Fibroblast of skin of right biceps (primary cell): Measurements from ENCODE around the gene NFATC2.
"Not testable (repeated sequence)": the region's sequence is repeated elsewhere in the genome, so short reads cannot be mapped to it uniquely, and the experiment has no call there.

Source experiments
- DNase-seq: peaks from one replicate; pipeline ENCODE4 v3.0.0-alpha.2; 2013

Gene NFATC2

DNA sequence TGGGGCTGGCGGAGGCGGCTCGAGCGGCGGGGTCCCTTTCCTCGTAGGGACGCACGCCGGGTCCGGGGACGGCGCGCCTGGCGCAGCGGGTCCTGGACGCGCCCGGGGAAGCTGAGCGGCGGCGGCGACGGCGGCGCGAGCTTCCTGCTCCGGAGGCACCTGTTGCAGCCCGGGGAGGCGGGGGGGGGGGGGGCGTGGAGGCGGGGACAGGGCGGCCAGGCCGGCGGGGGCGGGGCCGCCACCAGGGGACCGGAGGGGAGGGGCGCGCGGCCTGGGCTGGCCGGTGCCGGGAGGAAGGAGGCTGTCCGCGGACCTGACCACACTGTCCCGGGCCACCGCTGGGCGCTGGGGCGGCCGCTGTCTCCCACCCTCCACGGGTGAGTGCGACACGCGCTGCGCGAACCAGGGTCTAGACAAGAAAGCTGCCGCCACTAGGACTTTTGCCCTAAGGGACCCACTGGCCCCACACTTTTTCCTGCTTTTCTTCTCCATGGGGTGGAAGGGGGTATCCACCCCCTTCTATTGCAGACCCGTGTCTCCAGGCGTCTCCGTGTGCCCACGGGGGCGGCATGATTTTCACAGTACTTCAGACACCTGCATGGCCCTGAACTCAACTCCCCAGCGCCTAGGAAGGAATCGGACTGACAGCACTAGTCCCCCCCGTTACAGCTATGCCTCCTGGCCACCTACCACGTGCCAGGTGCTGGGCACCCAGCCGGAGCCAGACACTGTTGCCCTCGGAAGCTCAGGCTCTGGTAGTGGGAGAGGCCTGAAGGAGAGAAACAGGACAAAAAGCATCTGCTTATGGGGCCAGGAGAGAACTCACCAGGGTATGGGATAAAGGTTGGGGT is at the start of gene NFATC2:
Gene NFATC2, minus strand, starts transcription at position 149 of the 851 bp plus-strand sequence. CDS start 220 bp downstream, outside the sequence.
- no peak for DNase-seq

DNA sequence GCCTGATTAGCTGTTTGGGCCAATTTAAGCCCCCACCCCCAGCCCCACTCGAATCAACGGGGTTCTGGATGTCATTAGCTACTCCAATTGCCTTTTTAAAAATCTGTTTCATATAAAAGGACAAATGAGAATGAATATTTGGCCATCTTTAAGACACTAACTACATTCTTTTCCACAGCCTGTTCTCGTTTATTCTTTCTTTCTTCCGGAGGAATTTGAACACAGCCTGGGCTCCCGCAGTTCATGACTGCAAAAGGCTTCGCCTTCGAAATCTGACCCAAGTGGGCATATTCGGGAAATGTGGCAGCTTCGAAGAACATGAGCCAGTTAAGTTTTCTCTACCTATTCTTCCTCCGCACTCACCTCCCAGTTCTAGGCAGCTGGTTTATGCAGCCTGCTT is 49.4 kb upstream of the NFATC2 start:
- DNase-seq = no peak

- DNase-seq = no peak
Observed at GRCh38 chr20:51588762-51589161, 46.2 kb upstream of the NFATC2 start.

DNA sequence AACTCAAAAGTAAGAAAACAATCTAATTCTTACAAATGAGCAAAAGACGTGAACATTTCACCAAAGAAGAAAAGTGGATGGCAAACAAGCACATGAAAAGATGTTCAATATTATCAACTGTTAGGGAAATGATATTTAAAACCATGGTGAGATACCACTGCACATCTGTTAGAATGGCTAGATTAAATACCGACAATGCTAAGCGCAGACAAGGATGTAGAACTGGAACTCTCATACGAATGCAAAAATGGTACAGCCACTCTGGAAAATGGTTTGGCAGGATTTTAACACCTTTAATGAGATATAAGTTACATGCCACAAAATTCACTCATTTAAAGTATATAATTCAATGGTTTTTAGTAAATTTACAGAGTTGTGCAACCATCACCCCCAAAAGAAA is 44.6 kb upstream of the NFATC2 start:
- no peak for DNase-seq

DNA sequence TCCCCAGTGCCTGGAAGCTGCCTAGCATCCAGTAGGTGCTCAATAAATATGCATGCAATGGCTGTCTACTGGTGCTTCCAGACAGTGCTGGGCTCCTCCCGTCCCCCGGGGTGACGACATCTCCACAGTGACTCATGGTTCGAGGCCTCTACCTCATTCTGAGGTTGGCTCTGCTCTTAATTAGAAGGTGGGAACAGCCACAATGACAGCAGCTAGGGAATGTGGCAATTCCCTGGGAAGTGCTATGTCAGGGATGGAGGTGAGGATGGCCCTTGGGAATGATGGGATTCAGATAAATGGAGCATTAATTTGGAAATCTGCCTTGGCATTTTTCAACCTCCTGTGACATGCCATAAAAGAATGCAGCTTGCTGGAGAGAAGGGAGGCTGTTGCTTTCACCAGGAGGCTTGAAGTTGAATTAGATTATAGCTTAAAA is 43.5 kb upstream of the NFATC2 start:
- peak; percentile 100 for DNase-seq

GRCh38 chr20:51585148-51585547 is 42.6 kb upstream of the NFATC2 start:
- peak; percentile 45 for DNase-seq

GRCh38 chr20:51584737-51585136 is 42.2 kb upstream of the NFATC2 start:
- no peak for DNase-seq

DNA sequence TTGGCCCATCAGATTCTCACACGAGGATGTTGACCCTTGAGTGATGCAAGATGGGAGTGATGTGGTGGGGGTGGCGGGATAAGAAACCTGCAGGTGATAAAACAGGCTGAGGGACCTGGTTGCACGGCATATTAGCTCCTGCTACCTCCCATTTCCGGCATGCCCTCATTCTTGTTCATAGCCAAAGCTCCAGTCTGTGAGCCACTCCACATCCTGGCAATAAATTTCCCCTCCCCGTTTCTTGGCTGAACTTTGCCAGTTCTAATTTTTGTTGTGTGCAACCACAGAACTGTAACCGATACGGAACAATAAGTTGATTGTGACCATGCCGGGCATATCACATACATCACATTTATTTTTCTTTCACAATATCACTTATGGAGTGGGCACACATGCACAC is 41.6 kb upstream of the NFATC2 start:
- no peak for DNase-seq

DNA sequence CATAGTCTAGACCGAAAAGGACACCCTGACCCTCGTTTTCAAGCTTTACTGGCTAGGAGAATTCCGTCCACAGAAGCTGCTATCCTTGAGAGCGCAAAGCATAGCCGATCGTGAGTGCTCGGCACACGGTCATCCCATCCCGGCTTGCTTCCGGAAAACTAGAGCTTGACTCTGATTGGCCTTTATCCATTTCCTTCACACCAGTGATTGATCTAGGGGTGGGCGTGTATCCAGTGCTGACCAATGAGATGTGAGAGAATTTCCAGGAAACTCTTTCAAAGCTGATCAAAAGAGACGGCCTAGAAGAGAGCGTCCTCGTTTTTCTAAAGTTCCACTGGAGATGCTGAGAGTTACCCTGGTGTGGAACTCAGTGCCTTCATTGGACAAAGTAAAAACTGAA is 41.0 kb upstream of the NFATC2 start:
- no peak for DNase-seq

- DNase-seq = no peak
Observed at GRCh38 chr20:51583073-51583472, 40.6 kb upstream of the NFATC2 start.

DNA sequence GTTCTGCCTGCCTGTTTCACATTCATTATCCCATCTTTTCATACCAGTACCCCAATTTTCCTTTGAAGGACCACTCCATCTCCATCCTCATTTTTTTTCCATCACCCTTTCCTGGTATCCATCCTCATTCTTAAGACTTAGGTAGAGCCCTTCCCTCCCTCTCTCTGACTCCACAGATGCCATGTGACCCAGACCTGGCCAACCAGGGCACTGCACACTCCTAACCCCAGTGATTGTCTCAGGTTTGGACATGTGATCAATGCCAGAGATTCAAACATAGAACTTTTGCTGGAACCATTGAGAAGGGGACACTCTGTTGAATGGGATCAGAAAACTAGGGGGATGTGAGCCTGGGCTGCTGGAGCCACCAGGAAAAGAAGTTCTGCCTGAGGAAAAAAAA is 39.1 kb upstream of the NFATC2 start:
- DNase-seq = no peak

DNA sequence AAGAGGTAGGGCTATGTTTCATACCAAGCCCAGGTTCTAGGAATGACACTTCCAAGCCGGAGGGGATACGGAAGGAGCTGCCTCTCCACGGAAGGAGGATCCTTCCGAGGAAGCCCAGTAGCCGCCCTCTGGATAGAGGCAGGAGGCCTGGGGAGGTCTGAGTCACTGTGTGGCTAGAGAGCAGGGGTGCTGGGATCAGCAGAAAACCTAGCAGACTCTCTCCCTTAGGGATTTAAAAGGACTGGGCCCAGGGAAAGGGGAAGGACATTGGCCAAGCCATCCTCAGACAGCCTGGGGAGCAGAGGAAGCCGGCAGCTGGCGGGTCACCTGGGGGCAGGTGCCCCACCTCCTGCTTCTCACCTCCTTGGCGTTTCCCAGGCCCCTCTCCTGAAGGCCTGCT is 36.6 kb upstream of the NFATC2 start:
- DNase-seq = peak; percentile 78

DNA sequence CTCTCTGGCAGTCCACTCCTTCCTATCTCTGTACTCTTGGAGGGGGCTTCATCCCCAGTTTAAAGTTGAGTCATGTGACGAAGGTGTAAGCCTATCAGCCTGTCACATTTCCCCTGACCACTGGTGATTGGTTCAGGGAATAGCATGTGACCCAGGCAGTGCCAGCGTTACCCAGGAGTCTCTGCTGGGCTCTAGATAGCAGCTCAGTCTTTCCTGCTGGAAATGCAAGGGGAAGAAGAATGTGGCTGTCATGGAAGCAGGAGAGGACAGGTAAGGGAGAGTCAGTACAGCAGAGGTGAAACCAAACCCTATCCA is 35.6 kb upstream of the NFATC2 start:
- DNase-seq = no peak

DNA sequence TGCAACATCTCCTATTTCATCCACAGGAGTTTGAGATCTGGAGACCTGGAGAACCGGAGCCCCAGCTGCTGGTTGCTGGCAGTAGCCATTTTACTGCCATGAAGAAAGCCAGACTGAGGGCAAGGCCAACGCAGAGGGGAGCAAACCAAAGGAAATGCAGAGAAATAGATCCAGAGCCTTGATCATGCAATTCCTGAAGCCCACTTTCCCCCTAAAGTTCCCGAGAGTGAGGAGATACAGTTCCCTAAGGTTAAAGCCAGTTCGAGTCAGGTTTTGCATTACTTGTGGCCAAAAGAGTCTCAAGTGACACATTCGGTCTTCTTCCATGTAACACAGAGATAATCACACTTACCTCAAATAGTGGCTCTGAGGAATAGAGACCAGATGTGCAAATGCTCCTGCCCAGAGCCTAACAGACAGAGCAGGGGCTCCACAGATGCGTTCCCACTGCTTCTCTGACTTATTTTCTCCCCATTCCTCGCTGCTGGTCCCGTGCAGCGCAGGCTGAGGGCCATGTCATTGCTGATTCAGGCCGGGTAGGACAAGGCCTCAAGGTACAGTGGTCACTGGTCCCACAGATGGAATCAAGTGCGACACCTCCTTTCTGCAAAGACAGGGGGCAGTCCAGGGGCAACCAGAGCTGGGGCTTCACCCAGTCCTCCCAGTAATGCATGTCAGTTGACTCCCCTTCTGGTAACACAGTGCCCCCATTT is 35.1 kb upstream of the NFATC2 start:
- DNase-seq = no peak

DNA sequence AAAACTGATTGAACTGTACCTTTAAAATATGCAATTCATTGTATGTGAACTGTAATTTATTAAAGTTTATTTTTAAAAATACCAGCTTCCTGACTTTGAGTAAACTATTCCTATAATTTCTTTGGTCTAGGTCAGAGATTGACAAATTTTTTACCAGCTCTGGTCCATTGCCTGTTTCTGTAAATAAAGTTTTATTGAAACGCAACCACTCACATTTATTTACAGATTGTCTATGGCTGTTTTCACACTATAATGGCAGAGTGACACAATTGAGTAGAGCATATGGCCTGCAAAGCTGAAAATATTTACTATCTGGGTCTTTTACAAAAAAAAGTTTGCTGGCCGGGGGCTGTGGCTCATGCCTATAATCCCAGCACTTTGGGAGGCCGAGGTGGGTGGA is 33.0 kb upstream of the NFATC2 start:
- no peak for DNase-seq

DNA sequence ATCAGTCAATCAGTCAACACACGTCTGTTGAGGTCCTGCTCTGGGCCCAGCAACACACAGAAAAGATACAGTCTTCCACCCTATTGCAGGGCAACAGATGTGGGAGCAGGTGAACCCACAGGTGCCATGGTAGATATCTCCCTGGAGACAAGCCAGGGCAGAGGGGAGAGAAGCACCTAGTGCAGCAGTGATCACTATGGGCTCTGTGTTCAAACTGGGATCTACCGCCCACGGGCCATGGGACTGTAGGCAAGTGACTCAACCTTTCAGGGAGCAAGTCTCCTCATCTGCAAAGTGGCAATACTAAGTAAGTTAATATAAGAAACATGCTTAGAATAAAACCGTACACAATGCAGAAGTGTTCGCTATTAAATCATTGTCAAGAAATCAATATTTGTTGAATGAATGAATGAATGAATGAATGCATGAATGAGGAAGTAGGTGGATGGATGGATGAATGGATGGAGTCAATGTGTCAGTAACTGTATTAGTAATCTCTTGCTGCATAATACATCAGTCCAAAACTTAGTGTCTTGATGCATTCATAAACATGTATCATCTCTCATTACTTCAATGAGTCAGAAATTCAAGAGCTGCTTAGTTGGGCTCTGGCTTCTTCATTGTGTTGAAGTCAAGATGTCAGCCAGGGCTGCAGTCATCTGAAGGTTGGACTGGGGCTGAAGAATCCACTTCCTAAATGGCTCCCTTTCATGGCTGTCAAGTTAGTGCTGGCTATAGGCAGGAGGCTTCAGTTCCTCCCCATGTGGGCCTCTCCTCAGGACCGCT is 31.9 kb upstream of the NFATC2 start:
- no peak for DNase-seq

DNA sequence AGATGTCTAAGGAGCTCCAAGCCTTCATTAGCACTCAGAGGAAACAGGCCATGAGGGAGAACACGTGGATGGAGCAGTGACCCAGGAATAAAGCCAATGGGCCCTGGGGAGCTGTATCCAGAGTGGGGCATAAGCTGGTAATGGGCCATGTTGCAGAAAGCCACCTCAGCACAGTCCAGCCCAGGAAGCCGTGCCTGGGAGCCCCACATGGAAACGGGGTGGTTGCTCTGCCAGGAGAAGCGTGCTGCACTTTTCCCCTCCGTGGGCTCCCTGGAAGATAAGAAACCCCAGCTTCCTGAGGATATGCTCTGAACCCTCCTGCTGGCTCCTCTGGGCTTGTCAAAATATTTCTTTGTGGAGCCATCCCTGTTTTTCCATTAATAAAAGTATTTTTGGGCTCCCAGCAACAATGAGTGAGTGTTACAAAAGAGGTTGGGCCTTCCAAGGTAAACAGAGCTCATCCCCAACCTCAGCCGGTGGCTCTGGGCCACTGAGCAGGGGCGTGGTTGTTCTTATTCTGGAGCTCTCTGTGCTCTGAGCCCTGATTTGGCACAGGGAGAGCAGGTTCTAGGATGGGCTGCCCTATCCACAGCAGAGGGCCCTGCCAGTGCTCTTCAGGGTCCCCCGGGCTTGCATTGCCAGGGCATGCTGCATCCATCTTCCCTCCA is 31.2 kb upstream of the NFATC2 start:
- DNase-seq = no peak

GRCh38 chr20:51571460-51571794 is 28.9 kb upstream of the NFATC2 start:
- DNase-seq = no peak

DNA sequence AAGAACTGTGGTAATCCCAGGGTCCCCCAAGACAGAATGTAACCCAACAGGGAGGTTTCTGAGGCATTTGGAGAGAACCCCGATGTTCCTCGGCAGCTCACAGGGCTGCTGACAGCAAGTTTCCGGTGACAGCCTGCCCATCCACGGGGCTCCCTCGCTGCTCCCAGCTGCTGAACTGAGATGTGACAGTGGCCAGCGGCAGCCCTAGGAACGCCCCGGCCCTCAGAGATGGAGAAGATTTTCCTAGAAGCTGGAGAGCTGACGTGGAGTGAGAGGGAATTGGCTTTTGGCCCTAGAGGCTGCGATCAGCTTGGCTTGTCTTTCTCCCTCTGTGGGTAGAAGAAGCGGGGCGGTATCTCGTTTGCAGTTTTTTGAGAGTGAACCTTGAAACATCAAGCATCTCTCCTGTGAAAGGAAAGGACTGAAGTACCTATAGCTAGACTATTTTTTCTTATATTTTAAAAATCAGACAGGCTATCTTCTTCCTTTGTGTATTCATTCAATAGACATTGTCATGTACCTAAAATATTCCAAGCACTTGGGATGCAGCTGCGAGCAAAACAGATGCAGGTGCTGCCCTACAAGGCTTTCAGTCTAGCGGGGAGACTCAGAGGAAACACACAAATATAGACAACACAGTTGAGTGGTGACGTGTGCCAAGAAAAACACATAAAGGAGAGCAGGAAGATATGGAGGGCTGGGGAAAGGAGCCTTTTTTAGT is 28.4 kb upstream of the NFATC2 start:
- DNase-seq = no peak

DNA sequence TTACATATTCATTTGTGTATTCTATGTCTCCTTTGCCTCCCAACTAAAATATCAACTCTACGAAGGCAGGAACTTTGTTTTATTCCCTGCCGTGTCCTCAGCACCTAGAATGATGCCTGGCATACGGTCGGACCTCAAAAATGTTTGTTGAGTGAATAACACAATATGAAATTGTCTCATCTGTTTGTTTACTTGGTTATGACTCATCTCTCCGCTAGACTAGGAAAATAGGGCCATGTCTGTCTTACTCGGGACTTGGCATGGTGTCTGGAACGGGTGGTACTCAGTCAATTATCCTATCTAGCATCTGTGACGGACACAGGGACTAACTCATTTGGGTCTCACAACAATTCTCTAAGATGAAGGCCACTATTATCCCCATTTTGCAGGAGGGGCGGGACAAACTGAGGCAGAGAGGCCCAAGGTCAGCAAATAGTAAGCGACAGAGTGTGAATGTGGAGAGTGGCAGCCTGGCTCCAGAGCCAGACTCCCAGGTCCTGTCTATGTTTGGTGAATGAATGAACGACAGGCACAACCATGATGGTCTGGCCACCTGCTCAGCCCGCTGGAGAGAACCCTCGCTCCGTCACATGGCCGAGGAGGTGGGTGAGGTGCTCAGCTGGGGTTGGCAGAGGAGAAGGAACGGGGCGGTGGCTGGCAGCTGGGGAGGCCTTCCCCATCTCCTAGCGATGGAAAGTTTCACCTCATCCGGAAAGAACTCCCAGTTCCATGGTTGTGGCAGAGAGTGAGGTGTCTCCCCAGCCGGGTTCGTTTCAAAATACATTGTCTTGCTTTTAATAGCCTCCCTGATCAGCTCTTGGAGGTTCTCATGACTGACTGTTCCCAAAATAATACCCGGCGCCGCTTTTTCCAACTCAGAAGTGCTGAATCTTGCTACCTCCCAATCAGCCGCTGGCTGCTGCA is 27.6 kb upstream of the NFATC2 start:
- no peak for DNase-seq

- not testable (repeated sequence) for DNase-seq
Observed at GRCh38 chr20:51568533-51568932, 26.0 kb upstream of the NFATC2 start.
